ENCODE measurements around the gene KCNIP1.

DNA sequence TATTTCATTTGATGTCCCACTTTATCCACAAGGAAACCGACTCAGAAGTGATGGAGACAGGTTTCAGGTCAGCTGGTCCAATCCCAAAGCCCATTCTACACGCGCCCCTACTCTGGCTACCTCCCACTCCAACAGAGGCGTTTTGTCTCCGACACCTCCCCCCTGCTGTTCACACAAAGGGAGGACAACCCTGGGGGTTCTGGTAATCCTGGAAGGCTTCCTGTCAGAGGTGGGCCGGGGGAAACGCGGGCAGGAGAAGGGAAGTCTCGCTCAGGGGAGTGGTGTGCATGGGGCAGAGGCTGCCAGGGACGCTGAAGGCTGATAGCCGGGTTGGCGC is 240.0 kb downstream of the KCNIP1 start:
- TF ChIP-seq, protein P1, sequence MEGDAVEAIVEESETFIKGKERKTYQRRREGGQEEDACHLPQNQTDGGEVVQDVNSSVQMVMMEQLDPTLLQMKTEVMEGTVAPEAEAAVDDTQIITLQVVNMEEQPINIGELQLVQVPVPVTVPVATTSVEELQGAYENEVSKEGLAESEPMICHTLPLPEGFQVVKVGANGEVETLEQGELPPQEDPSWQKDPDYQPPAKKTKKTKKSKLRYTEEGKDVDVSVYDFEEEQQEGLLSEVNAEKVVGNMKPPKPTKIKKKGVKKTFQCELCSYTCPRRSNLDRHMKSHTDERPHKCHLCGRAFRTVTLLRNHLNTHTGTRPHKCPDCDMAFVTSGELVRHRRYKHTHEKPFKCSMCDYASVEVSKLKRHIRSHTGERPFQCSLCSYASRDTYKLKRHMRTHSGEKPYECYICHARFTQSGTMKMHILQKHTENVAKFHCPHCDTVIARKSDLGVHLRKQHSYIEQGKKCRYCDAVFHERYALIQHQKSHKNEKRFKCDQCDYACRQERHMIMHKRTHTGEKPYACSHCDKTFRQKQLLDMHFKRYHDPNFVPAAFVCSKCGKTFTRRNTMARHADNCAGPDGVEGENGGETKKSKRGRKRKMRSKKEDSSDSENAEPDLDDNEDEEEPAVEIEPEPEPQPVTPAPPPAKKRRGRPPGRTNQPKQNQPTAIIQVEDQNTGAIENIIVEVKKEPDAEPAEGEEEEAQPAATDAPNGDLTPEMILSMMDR (IDR thresholded peaks at IDR 0.05; ENCODE audit: insufficient read depth, low read length, poor library complexity, severe bottlenecking): no peak
- TF ChIP-seq EZH2phosphoT487 (conservative IDR thresholded peaks at IDR 0.05; ENCODE audit: low read length): no peak

All from SU-DHL-6 (cell line).